Activated CD8-positive, alpha-beta T cell treated with anti-CD3 and anti-CD28 coated beads for 36 hours (primary cell): Measurements from ENCODE around the gene GPR176. TPM values are rescaled to one million over a fixed set of nuclear protein-coding genes. Genes with fewer than 3 reads are reported as not detected.

Experiments
- ATAC-seq: fragments of 200-7000 bp; cut with Tn5 transposase; one replicate; pipeline ENCODE4 v1.10.0; 2021; ENCODE audit warnings: mild to moderate bottlenecking, moderate library complexity
- CTCF ChIA-PET: fragments of 350-600 bp; sonication (Branson Sonifier 250); formaldehyde crosslinking; loops from one replicate; lab custom pipeline; 2021; ENCODE audit warnings: antibody characterized with exemption; lab: Charles Lee
- POLR2A ChIA-PET: fragments of 350-600 bp; sonication (Branson Sonifier 250); formaldehyde crosslinking; loops from one replicate; lab custom pipeline; 2021; ENCODE audit warnings: antibody characterized with exemption; lab: Charles Lee
- DNase-seq: peaks from one replicate; pipeline ENCODE4 v3.0.0-alpha.2; 2020
- H3K27ac Mint-ChIP-seq: one replicate; pipeline ENCODE4 v1.8.0; 2021; ENCODE audit warnings: mild to moderate bottlenecking, mixed read lengths
- H3K27me3 Mint-ChIP-seq: one replicate; pipeline ENCODE4 v1.8.0; 2021; ENCODE audit warnings: mixed read lengths
- H3K36me3 Mint-ChIP-seq: one replicate; pipeline ENCODE4 v1.8.0; 2021; ENCODE audit warnings: low read depth, mixed read lengths
- H3K4me1 Mint-ChIP-seq: one replicate; pipeline ENCODE4 v1.8.0; 2021; ENCODE audit warnings: low read depth, mixed read lengths
- H3K4me3 Mint-ChIP-seq: one replicate; pipeline ENCODE4 v1.8.0; 2021; ENCODE audit warnings: mild to moderate bottlenecking, moderate library complexity, mixed read lengths
- H3K9me3 Mint-ChIP-seq: one replicate; pipeline ENCODE4 v1.8.0; 2021; ENCODE audit warnings: mixed read lengths
- intact Hi-C: fragments of 100-400 bp; cut with micrococcal nuclease; formaldehyde crosslinking; loops from one replicate; pipeline ENCODE4 v1.10.0; 2022
- total RNA-seq, 2 experiments: library from RNA; stranded (reverse); gene quantifications; one replicate each; pipeline ENCODE4 v1.2.3, GENCODE V29; 2021
- TF ChIP-seq, protein P1 (sequence below): fragments of 200-600 bp; IDR thresholded peaks from one replicate; pipeline ENCODE4 v1.8.0; 2022; ENCODE audit warnings: antibody characterized with exemption, mild to moderate bottlenecking

Gene GPR176
- total RNA-seq, 2 experiments from 2014 or later = 0.13 to 0.16 TPM

DNA sequence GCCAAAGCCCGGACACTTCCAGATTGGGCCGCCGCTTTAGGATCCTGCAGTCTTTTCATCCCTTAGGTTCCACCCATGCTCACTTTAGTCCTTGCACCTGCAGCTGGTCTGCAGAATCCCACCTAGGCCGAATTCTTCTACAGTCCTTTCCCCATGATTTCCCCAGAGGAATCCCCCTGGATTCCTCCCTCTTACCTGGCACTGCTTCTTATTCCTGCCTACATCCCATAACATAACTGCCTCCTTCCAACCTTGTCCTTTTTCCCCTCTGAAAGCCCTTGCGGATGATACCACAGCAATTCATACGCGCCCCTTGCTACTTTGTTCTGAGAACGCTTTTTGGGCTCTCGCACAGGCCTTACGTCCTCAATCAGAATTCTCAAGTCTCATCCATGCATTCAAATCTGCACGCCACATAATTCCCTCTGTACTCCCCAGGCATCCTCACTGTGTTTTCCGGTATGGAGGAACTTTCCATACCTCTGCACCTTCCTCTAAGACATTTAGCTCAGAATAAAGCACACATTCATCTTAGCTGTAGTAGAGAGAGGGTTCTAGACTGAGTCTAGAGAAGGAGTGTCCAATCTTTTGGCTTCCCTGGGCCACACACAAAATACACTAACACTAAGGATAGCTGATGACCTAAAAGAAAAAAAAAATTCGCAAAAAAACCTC, 14.5 kb upstream of the GPR176 start:
- H3K27ac Mint-ChIP-seq = peak overlapping the region; percentile 74
- no peaks in the 10 kb centered on the region for H3K9me3 Mint-ChIP-seq
- peaks cover 8% of the 10 kb centered on the region for H3K36me3 Mint-ChIP-seq
- CTCF ChIA-PET = interaction anchor here (1.4 to 1.8 kb wide), 3 partner anchors 12 to 146 kb away, joined by 3 to 6 read pairs (median 5); no protein-coding TSS in a partner anchor
- DNase-seq (peak; percentile 11), ATAC-seq (no peak)
- POLR2A ChIA-PET = interaction anchor here (1.0 kb wide), 1 partner anchor 14 kb away, joined by 3 read pairs; the partner anchor contains the start of gene GPR176
- TF ChIP-seq, protein P1, sequence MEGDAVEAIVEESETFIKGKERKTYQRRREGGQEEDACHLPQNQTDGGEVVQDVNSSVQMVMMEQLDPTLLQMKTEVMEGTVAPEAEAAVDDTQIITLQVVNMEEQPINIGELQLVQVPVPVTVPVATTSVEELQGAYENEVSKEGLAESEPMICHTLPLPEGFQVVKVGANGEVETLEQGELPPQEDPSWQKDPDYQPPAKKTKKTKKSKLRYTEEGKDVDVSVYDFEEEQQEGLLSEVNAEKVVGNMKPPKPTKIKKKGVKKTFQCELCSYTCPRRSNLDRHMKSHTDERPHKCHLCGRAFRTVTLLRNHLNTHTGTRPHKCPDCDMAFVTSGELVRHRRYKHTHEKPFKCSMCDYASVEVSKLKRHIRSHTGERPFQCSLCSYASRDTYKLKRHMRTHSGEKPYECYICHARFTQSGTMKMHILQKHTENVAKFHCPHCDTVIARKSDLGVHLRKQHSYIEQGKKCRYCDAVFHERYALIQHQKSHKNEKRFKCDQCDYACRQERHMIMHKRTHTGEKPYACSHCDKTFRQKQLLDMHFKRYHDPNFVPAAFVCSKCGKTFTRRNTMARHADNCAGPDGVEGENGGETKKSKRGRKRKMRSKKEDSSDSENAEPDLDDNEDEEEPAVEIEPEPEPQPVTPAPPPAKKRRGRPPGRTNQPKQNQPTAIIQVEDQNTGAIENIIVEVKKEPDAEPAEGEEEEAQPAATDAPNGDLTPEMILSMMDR = no peak
- peaks cover 6% of the 10 kb centered on the region for H3K27me3 Mint-ChIP-seq
- intact Hi-C loops = loop anchor here (5.0 kb wide), 1 partner anchor 152 kb away; the partner anchor contains the start of gene FSIP1
- peaks cover 25% of the 10 kb centered on the region for H3K4me1 Mint-ChIP-seq
- peak overlapping the region; percentile 82 for H3K4me3 Mint-ChIP-seq

DNA sequence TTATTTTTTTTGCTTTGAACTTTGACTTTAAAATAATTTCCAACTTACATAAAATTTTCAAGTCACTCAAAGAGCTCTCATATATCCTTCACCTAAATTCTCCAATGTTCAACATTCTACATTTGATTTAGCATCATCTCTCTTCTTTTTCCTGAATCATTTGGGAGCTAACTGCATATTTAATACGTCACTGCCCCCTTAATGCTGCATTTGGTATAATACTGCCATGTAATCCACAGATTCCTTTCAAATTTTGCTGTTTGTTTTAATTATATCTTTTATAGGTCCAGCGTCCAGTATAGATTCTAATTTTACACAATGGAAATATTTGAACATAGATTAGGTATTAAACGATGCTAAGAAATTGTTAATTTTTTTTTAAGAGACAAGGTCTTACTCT, 11.5 kb upstream of the GPR176 start:
- TF ChIP-seq, protein P1 = no peak
- Mint-ChIP-seq H3K27ac (no peak overlapping the region), H3K27me3 (peaks cover 7% of the 10 kb centered on the region), H3K4me1 (peaks cover 21% of the 10 kb centered on the region), H3K9me3 (no peaks in the 10 kb centered on the region), H3K4me3 (no peak overlapping the region), H3K36me3 (peaks cover 6% of the 10 kb centered on the region)
- DNase-seq = no peak
- ChIA-PET CTCF (interaction anchor here (1.0 to 1.1 kb wide), 3 partner anchors 17 to 144 kb away, joined by 3 to 4 read pairs (median 3); no protein-coding TSS in a partner anchor), POLR2A (no interaction called here)
- intact Hi-C loops = loop anchor here (5.0 kb wide), 1 partner anchor 149 kb away; the partner anchor contains the start of gene FSIP1
- no peak for ATAC-seq

DNA sequence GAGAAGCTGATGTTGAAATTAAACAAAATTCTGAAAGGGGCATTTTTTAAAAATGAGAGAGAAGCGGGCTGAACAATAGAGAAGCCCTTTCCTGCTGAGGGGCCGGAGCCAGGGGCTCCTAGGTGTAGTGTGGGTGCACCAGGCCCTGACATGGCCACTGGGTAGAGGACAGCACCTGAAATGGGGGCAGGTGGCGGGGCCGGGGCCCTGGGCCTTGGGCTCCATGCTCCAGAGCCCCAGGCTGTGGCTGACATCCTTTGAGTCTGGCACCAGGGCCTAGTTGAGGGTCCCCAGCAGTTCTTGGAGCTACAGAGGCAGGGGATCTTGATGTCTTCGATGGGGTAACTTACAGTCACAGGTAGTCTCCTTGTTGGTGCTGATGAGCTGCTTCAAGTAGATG, 6.5 kb upstream of the GPR176 start:
- H3K4me3 Mint-ChIP-seq = no peak overlapping the region
- ChIA-PET POLR2A (interaction anchor here (0.9 kb wide), 1 partner anchor 117 kb away, joined by 3 read pairs; no protein-coding TSS in a partner anchor), CTCF (interaction anchor here (1.4 kb wide), 1 partner anchor 169 kb away, joined by 4 read pairs; no protein-coding TSS in a partner anchor)
- TF ChIP-seq, protein P1 = no peak
- intact Hi-C loops = no loop called here
- DNase-seq = no peak
- H3K27ac Mint-ChIP-seq = no peak overlapping the region
- no peak for ATAC-seq
- H3K27me3 Mint-ChIP-seq = peaks cover 2% of the 10 kb centered on the region
- H3K36me3 Mint-ChIP-seq = no peaks in the 10 kb centered on the region
- peaks cover 8% of the 10 kb centered on the region for H3K4me1 Mint-ChIP-seq
- no peaks in the 10 kb centered on the region for H3K9me3 Mint-ChIP-seq

DNA sequence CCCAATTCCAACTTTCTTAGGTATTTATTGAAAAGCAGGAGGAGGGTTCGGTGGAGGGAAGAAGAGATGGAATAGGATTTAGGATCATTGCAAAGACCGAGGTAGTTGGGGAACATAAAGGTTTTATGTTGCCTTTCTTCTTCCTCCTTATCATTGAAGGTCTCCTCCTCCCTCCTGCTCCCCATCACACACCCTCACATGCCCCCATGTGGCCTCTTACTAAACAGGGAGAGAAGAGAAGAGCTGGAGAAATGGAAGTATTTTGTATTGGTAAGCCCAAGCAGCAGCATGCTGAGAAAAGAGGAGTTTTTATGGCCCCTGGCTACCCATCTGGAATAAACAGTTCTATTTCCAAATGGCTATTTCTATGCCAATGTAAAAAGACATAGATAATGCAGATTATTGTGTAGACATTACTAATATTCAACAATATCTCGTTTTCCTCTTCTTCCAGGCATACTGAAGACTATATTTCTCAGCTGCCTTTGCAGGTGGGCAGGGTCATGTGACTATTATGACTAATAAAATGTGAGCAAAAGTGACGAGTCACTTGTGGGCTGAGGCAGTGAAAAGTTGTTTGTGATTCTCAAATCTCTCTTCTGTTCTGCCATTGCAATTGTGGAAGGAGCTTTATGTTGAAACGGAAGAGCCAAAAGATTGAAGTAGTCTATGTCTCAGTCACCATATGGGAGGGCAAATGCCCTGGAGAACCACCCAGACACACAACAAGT, 5.2 kb upstream of the GPR176 start:
- ChIA-PET POLR2A (interaction anchor here (0.7 to 1.0 kb wide), 3 partner anchors 129 to 339 kb away, joined by 3 read pairs; partner anchors contain the start of gene FSIP1), CTCF (interaction anchor here (1.4 kb wide), 2 partner anchors 12 to 168 kb away, joined by 3 to 4 read pairs; no protein-coding TSS in a partner anchor)
- peaks cover 5% of the 10 kb centered on the region for H3K27me3 Mint-ChIP-seq
- ATAC-seq (no peak), DNase-seq (peak; percentile 45)
- TF ChIP-seq, protein P1 = no peak
- intact Hi-C loops = no loop called here
- no peak overlapping the region for H3K4me3 Mint-ChIP-seq
- H3K4me1 Mint-ChIP-seq = peaks cover 14% of the 10 kb centered on the region
- peaks cover 1% of the 10 kb centered on the region for H3K9me3 Mint-ChIP-seq
- no peak overlapping the region for H3K27ac Mint-ChIP-seq
- H3K36me3 Mint-ChIP-seq = no peaks in the 10 kb centered on the region
